ENCODE measurements around the gene RABL6. TPM values are rescaled to one million over a fixed set of nuclear protein-coding genes. Genes with fewer than 3 reads are reported as not detected.
A peak's percentile ranks its signal among the peaks of the same experiment; 100 is the strongest.
"Not testable (repeated sequence)": the region's sequence is repeated elsewhere in the genome, so short reads cannot be mapped to it uniquely, and the experiment has no call there.

The RABL6 gene
- total RNA-seq, 2 donors from 2014 or later: 159 to 206 TPM

DNA sequence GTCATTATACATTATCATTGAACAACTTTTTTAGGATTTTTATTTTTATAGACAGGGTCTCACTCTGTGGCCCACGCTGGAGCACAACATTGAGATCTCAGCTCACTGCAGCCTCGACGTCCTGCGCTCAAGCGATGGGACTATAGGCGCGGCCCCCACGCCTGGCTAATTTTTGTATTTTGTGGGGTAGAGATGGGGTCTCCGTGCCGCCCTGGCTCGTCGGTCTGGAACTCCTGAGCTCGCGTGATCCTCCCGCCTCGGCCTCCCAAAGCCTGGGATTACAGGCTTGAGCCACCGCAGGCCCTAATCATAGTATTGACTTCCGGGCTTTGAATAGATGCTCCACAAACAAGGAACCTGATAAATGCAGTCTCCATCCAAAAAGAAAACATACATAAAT lies 59.7 kb downstream of the RABL6 start:
- Mint-ChIP-seq H3K9me3 (peaks cover 53% of the 10 kb centered on the region), H3K36me3 (ENCODE audit: low read depth) (peaks cover 35% of the 10 kb centered on the region), H3K27me3 (ENCODE audit: insufficient read depth) (no peaks in the 10 kb centered on the region), H3K4me1 (peaks cover 3% of the 10 kb centered on the region), H3K4me3 (peak overlapping the region; percentile 70), H3K27ac (no peak overlapping the region)
- H3K27me3 ChIP-seq (ENCODE audit: control insufficient read depth, insufficient read depth, low read length, poor library complexity, severe bottlenecking): no peaks in the 10 kb centered on the region
- no peak overlapping the region for H3K27ac ChIP-seq (ENCODE audit: low read depth, low read length)
- peak overlapping the region; percentile 56 for H3K4me3 ChIP-seq (ENCODE audit: low read length)
- H3K9ac ChIP-seq (ENCODE audit: extremely low read depth, low read length, poor library complexity, severe bottlenecking): no peak overlapping the region
- H3K36me3 ChIP-seq (ENCODE audit: control insufficient read depth, insufficient read depth, low read length): peaks cover 20% of the 10 kb centered on the region
- 96 to 98% methylated on average over 5 to 18 of the region's 18 CpGs for WGBS, 2 experiments (ENCODE audit: insufficient coverage in 1 of 2, insufficient read length in 1 of 2)
- no peak for DNase-seq
- TF ChIP-seq, protein P1, sequence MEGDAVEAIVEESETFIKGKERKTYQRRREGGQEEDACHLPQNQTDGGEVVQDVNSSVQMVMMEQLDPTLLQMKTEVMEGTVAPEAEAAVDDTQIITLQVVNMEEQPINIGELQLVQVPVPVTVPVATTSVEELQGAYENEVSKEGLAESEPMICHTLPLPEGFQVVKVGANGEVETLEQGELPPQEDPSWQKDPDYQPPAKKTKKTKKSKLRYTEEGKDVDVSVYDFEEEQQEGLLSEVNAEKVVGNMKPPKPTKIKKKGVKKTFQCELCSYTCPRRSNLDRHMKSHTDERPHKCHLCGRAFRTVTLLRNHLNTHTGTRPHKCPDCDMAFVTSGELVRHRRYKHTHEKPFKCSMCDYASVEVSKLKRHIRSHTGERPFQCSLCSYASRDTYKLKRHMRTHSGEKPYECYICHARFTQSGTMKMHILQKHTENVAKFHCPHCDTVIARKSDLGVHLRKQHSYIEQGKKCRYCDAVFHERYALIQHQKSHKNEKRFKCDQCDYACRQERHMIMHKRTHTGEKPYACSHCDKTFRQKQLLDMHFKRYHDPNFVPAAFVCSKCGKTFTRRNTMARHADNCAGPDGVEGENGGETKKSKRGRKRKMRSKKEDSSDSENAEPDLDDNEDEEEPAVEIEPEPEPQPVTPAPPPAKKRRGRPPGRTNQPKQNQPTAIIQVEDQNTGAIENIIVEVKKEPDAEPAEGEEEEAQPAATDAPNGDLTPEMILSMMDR (conservative IDR thresholded peaks at IDR 0.05): no peak
- peaks cover 36% of the 10 kb centered on the region for H3K9me3 ChIP-seq (ENCODE audit: control insufficient read depth, low read length)
- no peaks in the 10 kb centered on the region for H3K4me1 ChIP-seq (ENCODE audit: control insufficient read depth, insufficient read depth, low read length)

DNA sequence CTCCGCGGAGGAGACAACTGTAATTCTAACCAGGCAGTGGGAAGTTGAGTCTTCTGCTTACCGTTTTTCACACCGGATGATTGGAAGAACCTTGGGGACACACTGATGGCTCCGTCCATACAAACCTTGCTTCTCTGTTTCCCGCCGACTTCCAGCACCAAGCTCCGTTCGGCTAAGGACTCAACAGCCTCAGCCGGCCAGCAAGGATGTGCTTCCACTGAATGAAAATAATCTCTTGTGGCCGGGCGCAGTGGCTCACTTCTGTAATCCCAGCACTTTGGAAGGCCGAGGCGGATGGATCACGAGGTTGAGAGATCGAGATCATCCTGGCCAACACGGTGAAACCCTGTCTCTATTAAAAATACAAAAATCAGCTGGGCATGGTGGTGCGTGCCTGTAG lies 60.2 kb downstream of the RABL6 start:
- Mint-ChIP-seq H3K27ac (no peak overlapping the region), H3K36me3 (ENCODE audit: low read depth) (peaks cover 33% of the 10 kb centered on the region), H3K4me3 (peak overlapping the region; percentile 70), H3K4me1 (peaks cover 3% of the 10 kb centered on the region), H3K27me3 (ENCODE audit: insufficient read depth) (no peaks in the 10 kb centered on the region), H3K9me3 (peaks cover 57% of the 10 kb centered on the region)
- peaks cover 40% of the 10 kb centered on the region for H3K9me3 ChIP-seq (ENCODE audit: control insufficient read depth, low read length)
- TF ChIP-seq, protein P1 (conservative IDR thresholded peaks at IDR 0.05): no peak
- no peaks in the 10 kb centered on the region for H3K27me3 ChIP-seq (ENCODE audit: control insufficient read depth, insufficient read depth, low read length, poor library complexity, severe bottlenecking)
- DNase-seq: no peak
- no peak overlapping the region for H3K9ac ChIP-seq (ENCODE audit: extremely low read depth, low read length, poor library complexity, severe bottlenecking)
- no peak overlapping the region for H3K27ac ChIP-seq (ENCODE audit: low read depth, low read length)
- H3K4me1 ChIP-seq (ENCODE audit: control insufficient read depth, insufficient read depth, low read length): no peaks in the 10 kb centered on the region
- 95 to 96% methylated on average over 18 of the region's 18 CpGs for WGBS, 2 experiments (ENCODE audit: insufficient coverage in 1 of 2, insufficient read length in 1 of 2)
- peaks cover 15% of the 10 kb centered on the region for H3K36me3 ChIP-seq (ENCODE audit: control insufficient read depth, insufficient read depth, low read length)
- no peak overlapping the region for H3K4me3 ChIP-seq (ENCODE audit: low read length)

DNA sequence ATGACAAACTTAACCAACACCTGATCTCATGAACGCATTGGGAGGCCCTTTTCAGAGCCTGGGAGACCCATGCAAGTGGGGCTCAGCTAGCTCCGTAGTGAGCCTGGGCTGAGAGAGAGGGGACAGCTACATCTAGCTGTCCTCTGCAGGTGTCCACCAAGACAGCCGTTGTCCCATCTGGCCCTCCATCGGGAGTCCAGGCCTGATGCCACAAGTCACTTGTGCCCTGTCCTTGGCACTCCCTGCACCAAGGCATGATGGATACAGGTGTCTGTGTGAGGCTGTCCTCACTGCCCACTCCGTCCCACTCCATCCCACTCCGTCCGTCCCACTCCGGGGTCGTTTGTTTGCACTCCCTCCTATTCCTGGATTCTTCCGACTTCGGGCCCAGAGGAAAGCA lies 60.9 kb downstream of the RABL6 start:
- H3K27me3 ChIP-seq (ENCODE audit: control insufficient read depth, insufficient read depth, low read length, poor library complexity, severe bottlenecking): no peaks in the 10 kb centered on the region
- H3K9ac ChIP-seq (ENCODE audit: extremely low read depth, low read length, poor library complexity, severe bottlenecking): no peak overlapping the region
- Mint-ChIP-seq H3K4me1 (peaks cover 3% of the 10 kb centered on the region), H3K9me3 (peaks cover 63% of the 10 kb centered on the region), H3K27ac (no peak overlapping the region), H3K36me3 (ENCODE audit: low read depth) (peaks cover 27% of the 10 kb centered on the region), H3K27me3 (ENCODE audit: insufficient read depth) (no peaks in the 10 kb centered on the region), H3K4me3 (peak overlapping the region; percentile 19)
- no peak for DNase-seq
- H3K4me1 ChIP-seq (ENCODE audit: control insufficient read depth, insufficient read depth, low read length): no peaks in the 10 kb centered on the region
- H3K9me3 ChIP-seq (ENCODE audit: control insufficient read depth, low read length): peaks cover 43% of the 10 kb centered on the region
- H3K4me3 ChIP-seq (ENCODE audit: low read length): no peak overlapping the region
- 93 to 96% methylated on average over 10 to 11 of the region's 11 CpGs for WGBS, 2 experiments (ENCODE audit: insufficient coverage in 1 of 2, insufficient read length in 1 of 2)
- H3K36me3 ChIP-seq (ENCODE audit: control insufficient read depth, insufficient read depth, low read length): peaks cover 8% of the 10 kb centered on the region
- TF ChIP-seq, protein P1 (conservative IDR thresholded peaks at IDR 0.05): no peak
- H3K27ac ChIP-seq (ENCODE audit: low read depth, low read length): no peak overlapping the region

DNA sequence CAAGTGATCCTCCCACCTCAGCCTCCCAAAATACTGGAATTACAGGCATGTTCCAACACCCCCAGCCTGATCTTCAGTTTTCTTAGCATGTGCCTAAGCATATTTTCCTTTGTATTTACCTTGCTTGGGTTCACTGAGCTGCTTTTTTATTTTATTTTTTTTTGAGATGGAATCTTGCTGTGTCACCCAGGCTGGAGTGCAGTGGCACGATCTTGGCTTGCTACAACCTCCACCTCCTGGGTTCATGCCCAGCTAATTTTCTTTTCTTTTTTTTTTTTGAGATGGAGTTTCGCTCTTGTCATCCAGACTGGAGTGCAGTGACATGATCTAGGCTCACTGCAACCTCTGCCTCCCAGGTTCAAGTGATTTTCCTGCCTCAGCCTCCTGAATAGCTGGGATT lies 61.9 kb downstream of the RABL6 start:
- DNase-seq; H3K4me3 Mint-ChIP-seq; H3K27ac ChIP-seq (ENCODE audit: low read depth, low read length); H3K36me3 ChIP-seq (ENCODE audit: control insufficient read depth, insufficient read depth, low read length); H3K27me3 ChIP-seq (ENCODE audit: control insufficient read depth, insufficient read depth, low read length, poor library complexity, severe bottlenecking); H3K27ac Mint-ChIP-seq; H3K4me1 Mint-ChIP-seq; H3K27me3 Mint-ChIP-seq (ENCODE audit: insufficient read depth); H3K4me1 ChIP-seq (ENCODE audit: control insufficient read depth, insufficient read depth, low read length); H3K4me3 ChIP-seq (ENCODE audit: low read length); H3K9ac ChIP-seq (ENCODE audit: extremely low read depth, low read length, poor library complexity, severe bottlenecking): not testable (repeated sequence)
- H3K9me3 ChIP-seq (ENCODE audit: control insufficient read depth, low read length): peaks cover 43% of the 10 kb centered on the region
- WGBS, 2 experiments (ENCODE audit: insufficient coverage in 1 of 2, insufficient read length in 1 of 2): 90 to 92% methylated on average over 1 to 2 of the region's 2 CpGs
- peaks cover 19% of the 10 kb centered on the region for H3K36me3 Mint-ChIP-seq (ENCODE audit: low read depth)
- peaks cover 67% of the 10 kb centered on the region for H3K9me3 Mint-ChIP-seq

All from endodermal cell (in vitro differentiated cells).